GM19351 (cell line): ENCODE data around the gene MGAT5B.

Experiments used
- ATAC-seq: cut with Tn5 transposase; IDR thresholded peaks from one replicate; pipeline ENCODE4 v1.9.1; 2021; ENCODE audit warnings: mild to moderate bottlenecking, moderate library complexity; ENCODE audit not compliant: unreplicated experiment

MGAT5B gene

DNA sequence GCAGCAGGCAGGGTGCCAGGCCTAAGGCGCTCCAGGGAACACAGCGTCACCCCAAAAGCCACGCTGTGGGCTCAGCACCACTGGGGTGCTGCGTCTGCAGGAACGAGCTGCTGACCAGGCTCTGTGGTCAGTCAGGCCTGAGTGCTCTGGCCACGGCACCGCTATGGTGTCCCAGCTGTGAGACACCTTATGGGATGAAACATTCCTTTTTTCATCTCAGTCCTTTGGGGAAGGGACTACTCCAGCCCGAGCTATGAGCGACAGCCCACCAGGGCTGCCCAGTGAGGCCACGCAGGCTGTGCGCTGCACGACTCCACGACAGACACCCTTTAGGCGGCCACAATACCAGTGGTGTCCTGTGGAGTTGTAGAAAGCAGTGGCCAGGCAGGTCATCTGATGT, 11.1 kb downstream of the MGAT5B start:
- ATAC-seq, result no peak

DNA sequence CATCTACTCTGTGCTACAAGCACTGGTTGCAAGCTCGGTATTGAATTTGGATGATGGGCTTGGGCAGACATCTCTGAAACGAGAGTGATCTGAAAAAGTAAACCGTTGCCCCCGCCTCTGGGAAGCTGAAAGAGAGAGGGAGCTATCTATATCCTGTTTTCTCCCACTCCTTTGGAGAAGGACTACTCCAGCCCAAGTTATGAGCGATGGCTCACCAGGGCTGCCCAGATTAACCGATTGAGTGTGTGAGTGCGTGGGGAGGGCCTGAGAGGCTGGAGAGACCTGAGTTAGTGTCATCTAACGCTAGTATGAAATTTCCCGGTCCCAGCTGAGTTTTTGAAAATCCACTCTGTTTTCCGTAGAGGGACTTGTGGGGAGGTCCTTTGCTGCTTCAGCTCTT, 11.5 kb downstream of the MGAT5B start:
- ATAC-seq, result no peak

DNA sequence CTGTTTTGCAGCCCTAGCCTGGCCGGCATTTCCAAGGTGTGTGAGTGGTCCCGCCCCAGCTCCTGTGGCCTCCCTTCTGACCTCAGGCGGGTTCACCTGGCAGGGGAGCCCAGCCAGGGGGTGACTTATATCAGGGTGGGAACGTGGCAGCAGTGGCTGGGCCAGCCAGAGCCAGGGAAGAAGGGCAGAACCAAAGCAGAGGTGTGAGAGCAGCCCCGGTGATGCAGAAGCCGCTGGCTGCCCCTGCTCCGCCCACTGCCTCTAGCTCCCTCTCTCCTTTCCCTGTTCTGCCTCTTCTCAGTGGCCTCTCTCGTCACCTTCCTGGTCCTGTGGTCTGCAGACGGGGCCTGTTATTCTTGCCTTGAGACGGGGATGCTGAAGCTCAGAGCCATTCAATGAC, 12.1 kb downstream of the MGAT5B start:
- no peak for ATAC-seq

DNA sequence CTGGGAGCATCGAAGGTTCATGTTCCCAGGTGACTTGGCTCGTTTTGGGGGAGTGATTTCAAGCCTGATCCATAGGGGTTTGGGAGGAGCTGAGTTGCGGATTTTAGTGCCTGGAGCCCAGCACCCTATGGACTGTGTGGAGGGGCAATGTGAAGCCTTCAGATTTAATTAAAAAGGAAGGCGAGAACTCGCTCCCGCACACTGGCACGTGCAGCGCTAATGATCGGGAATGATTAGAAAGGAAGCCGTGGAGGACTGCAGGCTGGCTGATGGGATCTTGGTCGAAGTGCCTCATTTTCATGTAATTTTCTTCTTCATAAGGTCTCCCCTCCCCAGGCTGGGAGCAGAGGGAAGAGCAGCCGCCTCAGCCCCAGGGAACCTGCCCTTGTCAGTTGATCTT, 12.8 kb downstream of the MGAT5B start:
- ATAC-seq, result no peak

GRCh38 chr17:76881408-76881807, 13.2 kb downstream of the MGAT5B start:
- ATAC-seq, result no peak

DNA sequence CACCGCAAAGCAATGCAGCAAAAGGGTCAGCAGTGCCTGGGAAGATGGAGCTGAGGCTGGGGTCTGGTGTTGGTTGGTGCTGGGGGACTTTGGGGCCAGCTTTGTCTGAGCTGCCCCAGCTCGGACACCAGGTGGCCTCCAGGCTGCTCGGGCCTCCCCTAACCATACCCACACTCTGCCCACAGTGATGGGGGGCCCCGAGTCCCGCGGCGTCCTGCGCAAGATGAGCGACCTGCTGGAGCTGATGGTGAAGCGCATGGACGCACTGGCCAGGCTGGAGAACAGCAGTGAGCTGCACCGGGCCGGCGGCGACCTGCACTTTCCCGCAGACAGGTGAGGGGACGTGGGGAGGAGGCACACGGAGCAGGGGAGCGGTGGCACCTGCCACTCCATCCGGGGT, 13.8 kb downstream of the MGAT5B start:
- ATAC-seq, result no peak

DNA sequence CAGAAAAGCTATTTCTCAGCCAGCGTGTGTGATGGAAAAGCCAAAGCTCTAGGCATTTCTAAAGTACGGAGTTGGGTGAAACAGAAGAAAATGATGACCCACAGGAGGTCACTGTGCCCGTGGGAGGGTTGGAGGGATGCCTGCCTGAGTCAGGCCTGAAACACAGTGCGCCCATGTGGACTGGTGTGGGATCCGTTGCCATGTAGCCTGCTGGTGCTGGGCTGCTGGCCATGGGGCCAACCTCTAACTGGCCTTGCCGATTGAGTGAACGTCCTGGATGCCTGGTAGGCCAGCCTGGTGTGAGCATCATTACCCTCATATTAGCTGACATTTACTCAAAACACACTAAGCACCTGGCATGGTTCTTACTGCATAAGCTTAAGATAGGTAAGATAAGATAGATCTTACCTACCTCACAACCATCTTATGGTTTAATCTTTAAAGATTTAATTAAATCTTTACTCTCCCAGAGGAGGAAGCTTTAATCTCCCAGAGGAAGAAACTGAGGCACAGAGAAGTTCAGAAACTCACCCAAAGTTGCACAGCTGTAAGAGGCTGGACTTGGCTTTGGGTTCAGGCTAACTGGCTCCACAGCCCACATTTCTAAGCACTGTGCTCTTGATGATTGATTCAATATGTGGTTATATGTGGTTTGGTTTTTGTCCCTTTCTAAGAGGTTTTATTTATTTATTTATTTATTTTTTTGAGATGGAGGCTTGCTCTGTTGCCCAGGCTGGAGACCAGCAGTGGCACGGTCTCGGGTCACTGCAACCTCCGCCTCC, 15.7 kb downstream of the MGAT5B start:
- ATAC-seq, result no peak

DNA sequence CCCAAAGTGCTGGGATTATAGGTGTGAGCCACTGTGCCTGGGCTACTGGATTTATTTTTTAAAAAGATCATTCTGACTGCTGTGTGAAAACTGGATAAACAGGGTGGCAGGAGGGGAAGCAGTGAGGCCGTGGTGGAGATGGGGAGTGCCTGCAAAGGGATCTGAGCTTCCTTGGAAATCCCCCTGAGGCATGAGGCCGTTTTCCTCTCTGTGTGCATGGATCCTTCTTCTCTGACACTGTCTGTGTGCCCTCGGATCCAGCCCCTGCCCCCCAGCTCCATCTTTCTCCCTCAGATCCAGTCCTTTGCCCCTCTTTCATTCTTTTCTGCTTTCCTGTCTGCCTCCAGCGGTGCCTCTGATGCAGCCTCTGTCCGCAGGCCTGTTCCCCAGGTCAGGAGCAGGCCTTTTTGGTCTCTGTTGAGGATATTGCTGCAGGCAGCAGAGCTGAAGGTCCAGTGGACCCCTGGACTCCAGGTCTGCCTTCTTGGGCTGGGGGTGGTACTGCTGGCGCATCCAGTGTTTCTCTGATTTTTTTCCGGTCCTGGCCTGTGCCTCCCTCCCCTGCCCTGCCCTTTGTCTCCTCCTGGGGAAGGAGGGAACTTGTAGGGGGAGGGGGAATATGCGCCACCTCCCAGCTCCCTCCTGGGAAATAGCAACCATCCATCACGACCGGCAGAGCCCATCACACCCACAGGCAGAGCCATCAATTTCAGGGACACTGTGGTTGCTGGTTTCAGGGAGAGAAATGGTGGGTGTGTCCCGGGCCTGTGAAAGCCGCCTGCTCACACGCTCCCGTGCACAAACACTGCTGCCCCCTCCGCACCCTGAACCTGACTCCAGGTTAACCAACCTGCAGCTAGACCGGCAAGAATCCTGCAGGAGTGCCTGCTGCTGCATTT, 17.0 kb downstream of the MGAT5B start:
- no peak for ATAC-seq

GRCh38 chr17:76885894-76886290, 17.7 kb downstream of the MGAT5B start:
- no peak for ATAC-seq

DNA sequence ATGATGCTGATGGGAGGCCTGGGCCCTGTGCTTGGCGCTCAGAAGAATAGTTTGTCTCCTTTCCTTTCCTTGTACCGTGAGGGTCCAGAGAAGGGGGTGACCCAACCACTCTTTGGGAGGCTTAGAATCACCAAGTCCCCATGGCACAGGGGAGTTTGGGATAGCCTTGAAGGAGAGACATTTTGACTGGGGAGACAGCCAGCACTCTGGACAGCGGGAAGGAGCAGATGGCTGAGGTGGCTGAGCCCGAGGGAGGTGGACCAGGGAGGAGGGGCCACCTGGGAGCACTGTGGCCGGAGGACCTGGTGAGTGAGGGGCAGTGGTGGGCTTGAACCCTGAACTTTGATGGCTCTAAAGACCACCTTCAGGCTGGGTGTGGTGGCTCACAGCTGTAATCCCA, 18.2 kb downstream of the MGAT5B start:
- no peak for ATAC-seq

DNA sequence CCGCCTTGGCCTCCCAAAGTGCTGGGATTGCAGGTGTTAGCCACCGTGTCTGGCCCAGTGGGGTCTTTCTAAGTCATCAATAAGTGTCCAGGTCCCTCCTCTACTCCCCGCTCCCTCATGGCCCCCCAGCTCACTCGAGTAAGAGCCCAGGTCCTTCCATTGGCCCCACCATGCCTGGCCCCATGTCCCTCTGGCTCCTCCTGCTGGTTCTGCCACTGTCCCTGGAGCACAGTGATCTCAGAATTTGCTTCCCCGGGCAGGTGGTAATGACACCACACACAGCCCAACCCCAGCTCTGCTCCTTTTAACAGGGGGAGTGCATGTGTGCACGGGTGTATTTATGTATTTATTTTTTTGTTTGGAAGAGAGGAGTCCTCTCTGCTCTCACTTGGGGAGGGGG, 19.6 kb downstream of the MGAT5B start:
- no peak for ATAC-seq

DNA sequence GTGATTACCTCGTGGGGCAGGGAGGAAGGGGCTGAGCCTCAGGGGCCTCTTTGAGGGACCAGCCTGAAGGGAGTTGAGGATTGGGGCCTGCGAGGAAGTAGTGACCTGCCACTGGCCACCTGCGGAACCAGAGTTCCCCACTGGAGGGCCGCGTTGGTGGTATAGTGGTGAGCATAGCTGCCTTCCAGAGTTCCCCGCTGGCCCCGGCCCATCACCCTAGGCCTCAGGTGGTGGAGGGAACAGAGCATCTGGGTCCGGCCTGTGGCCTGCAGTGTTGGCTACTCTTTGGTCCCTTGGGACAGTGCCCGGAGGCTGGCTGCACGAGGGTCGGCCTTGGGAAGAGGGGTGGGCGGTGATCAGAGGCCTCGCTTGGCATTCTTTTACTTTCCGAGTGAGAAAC, 20.5 kb downstream of the MGAT5B start:
- no peak for ATAC-seq

- no peak for ATAC-seq
Observed at GRCh38 chr17:76889323-76889722, 21.1 kb downstream of the MGAT5B start.

DNA sequence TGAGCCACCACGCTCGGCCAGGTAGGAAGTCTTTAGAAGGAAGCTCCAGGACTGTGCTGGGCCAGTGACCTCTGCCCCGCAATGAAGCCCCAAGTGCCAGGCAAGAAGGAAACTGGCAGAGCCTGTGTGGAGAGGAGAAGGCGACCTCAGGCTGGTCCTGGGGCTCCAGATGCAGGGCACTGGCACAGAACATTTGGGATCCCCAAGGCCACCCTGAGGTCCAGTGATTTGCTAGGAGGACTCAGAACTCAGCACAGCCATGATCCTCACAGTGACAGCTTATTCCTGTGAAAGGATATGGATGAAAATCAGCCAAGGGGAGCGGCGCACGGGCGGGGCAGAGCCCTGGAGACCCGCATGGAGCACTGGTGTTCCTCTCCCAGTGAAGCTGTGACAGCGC, 24.1 kb downstream of the MGAT5B start:
- no peak for ATAC-seq

DNA sequence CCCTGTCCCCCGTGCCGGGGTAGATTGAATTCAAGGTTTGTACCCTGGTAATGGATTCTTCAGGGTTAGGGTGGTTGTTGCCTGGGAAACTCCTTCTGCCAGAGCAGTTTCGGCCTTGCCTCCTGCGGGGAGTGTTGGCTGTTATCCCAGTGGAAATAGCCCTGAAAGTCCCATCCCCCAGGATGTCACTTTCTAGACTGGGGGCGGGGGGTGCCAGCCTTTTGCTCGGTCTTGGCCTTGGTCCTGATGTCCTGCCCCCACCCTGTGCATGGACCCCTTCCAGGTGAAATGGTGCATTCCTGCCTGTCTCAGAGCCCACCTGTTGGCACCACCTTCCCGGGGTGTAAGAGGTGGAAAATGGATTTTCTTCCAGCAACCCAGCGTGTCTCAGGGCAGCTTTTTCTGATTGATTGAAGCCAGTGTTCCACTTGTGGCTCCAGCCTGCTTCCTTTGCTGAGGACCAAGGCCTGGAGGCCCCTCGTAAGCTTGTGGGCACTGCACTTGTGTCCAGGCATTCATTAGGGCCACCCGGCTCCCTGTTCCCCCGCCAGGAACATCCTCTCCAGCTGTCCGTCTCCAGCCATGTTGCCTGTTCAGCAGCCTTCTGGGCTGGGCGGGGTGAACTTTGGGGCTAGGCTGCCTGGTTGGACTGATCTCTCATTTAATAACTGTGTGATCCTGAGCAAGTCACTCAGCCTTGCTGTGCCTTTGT, 25.6 kb downstream of the MGAT5B start:
- ATAC-seq, result no peak

DNA sequence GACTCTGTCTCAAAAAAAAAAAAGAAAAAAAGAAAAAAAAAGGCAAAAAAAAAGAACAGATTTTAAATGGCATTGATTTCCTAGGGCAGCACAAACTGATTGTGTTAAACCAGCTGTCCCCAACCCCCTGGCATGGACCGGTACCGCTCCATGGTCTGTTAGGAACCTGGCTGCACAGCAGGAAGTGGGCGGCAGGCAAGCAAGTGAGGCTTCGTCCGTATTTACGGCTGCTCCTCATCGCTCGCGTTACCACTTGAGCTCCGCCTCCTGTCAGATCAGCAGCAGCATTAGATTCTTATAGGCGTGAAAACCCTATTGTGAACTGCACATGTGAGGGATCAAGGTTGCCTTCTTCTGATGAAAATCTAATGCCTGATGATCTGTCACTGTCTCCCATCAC, 26.6 kb downstream of the MGAT5B start:
- ATAC-seq, result no peak

- no peak for ATAC-seq
Observed at GRCh38 chr17:76897023-76897422, 28.8 kb downstream of the MGAT5B start.

- no peak for ATAC-seq
Observed at GRCh38 chr17:76899414-76899813, 31.2 kb downstream of the MGAT5B start.

GRCh38 chr17:76900723-76901122, 32.5 kb downstream of the MGAT5B start:
- no peak for ATAC-seq

GRCh38 chr17:76901542-76902197, 33.5 kb downstream of the MGAT5B start:
- ATAC-seq, result no peak

GRCh38 chr17:76902476-76902875, 34.3 kb downstream of the MGAT5B start:
- ATAC-seq, result no peak
